Parathyroid adenoma (tissue), 2 donors: ENCODE results near the gene COLEC12.

Source experiments
- H2AFZ ChIP-seq: fragments of 300-600 bp; sonication (generic); one replicate; pipeline ENCODE4 v1.7.0; 2017; ENCODE audit warnings: antibody characterized with exemption, mild to moderate bottlenecking
- H3K27ac ChIP-seq: fragments of 300-600 bp; sonication (generic); one replicate; pipeline ENCODE4 v1.7.0; 2017
- H3K27me3 ChIP-seq: fragments of 300-600 bp; sonication (generic); one replicate; pipeline ENCODE4 v1.7.0; 2017; ENCODE audit warnings: low read length; ENCODE audit not compliant: control insufficient read depth, insufficient read depth
- H3K36me3 ChIP-seq: fragments of 300-600 bp; sonication (generic); one replicate; pipeline ENCODE4 v1.7.0; 2017; ENCODE audit warnings: low read length; ENCODE audit not compliant: control insufficient read depth, insufficient read depth
- H3K4me1 ChIP-seq: fragments of 300-600 bp; sonication (generic); one replicate; pipeline ENCODE4 v1.7.0; 2017; ENCODE audit warnings: control low read depth
- H3K4me2 ChIP-seq: fragments of 300-600 bp; sonication (generic); one replicate; pipeline ENCODE4 v1.7.0; 2017; ENCODE audit warnings: low read length
- H3K4me3 ChIP-seq: fragments of 300-600 bp; sonication (generic); one replicate; pipeline ENCODE4 v1.7.0; 2017; ENCODE audit warnings: low read depth, low read length
- H3K79me2 ChIP-seq: fragments of 300-600 bp; sonication (generic); one replicate; pipeline ENCODE4 v1.7.0; 2017; ENCODE audit warnings: control low read depth
- H3K9ac ChIP-seq: fragments of 300-600 bp; sonication (generic); one replicate; pipeline ENCODE4 v1.7.0; 2017; ENCODE audit warnings: mild to moderate bottlenecking
- H3K9me3 ChIP-seq: fragments of 300-600 bp; sonication (generic); one replicate; pipeline ENCODE4 v1.7.0; 2017; ENCODE audit warnings: low read length; ENCODE audit not compliant: control insufficient read depth
- TF ChIP-seq, protein P1 (sequence below): fragments of 300-600 bp; sonication (generic); IDR thresholded peaks from one replicate; pipeline ENCODE4 v1.7.0; 2017; ENCODE audit warnings: antibody characterized with exemption, mild to moderate bottlenecking
- donor health status: primary hyperparathyroidism.

Gene COLEC12

DNA sequence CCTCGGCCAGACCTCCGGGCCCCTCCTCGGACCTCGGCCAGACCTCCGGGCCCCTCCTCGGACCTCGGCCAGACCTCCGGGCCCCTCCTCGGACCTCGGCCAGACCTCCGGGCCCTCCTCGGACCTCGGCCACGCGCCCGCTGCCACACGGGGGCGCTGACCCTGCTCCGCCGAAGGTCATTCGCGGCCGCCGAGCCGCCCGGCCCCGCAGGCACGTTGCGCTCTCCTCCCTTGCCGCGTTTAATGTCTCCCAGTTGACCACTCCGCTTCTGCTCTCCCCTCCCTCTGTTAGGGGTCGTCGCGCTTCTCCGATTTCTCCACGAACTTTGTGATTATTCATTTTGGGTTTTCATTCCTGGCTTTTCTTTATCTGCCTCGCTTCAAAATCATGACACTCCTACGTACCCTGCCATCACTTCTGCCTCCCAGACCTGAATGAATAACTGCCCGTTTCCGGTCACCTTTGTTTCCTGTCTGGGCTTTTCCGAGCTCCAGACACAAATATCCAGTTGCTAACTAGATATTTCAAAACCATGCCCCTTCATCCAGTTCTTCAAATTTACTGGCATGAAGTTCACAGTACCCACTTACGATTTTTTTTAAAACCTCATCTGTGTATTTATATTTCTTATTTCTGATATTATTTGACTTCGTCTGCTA is 14.8 kb upstream of the COLEC12 start:
- H3K9ac ChIP-seq: no peak overlapping the region
- H3K4me3 ChIP-seq: no peak overlapping the region
- TF ChIP-seq, protein P1, sequence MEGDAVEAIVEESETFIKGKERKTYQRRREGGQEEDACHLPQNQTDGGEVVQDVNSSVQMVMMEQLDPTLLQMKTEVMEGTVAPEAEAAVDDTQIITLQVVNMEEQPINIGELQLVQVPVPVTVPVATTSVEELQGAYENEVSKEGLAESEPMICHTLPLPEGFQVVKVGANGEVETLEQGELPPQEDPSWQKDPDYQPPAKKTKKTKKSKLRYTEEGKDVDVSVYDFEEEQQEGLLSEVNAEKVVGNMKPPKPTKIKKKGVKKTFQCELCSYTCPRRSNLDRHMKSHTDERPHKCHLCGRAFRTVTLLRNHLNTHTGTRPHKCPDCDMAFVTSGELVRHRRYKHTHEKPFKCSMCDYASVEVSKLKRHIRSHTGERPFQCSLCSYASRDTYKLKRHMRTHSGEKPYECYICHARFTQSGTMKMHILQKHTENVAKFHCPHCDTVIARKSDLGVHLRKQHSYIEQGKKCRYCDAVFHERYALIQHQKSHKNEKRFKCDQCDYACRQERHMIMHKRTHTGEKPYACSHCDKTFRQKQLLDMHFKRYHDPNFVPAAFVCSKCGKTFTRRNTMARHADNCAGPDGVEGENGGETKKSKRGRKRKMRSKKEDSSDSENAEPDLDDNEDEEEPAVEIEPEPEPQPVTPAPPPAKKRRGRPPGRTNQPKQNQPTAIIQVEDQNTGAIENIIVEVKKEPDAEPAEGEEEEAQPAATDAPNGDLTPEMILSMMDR: no peak

DNA sequence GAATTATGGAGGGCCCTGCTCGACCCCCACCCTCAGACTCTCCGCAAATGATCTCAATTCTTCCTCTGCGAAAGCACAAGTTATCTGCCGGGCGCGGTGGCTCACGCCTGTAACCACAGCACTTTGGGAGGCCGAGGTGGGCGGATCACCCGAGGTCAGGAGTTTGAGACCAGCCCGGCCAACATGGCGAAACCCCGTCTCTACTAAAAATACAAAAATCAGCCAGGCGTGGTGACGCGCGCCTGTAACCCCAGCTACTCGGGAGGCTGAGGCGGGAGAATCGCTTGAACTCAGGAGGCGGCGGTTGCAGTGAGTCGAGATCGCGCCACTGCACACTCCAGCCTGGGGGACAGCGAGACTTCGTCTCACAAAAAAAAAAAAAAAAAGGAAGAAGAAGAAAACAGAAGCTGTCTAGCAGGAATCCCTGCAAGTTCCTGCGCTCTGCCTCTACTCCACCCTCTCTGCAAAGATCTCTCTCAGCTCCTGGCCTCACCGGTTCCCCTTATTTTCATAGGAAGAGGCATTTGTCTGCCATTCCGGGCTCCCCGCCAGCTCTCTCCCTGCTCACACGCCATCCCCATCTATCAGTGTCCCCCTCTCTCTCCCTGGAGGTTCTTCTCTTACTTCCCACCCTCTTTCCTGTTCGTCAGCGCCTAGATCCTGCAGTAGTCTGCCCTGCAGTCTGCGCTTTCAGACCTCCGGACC is 13.5 kb upstream of the COLEC12 start:
- H2AFZ ChIP-seq: no peak overlapping the region
- H3K9ac ChIP-seq: no peak overlapping the region
- no peaks in the 10 kb centered on the region for H3K9me3 ChIP-seq
- H3K27me3 ChIP-seq: no peaks in the 10 kb centered on the region
- H3K4me1 ChIP-seq: no peaks in the 10 kb centered on the region
- no peak overlapping the region for H3K4me3 ChIP-seq
- no peak overlapping the region for H3K27ac ChIP-seq
- H3K79me2 ChIP-seq: no peaks in the 10 kb centered on the region
- TF ChIP-seq, protein P1: no peak
- no peak overlapping the region for H3K4me2 ChIP-seq
- H3K36me3 ChIP-seq: no peaks in the 10 kb centered on the region

More for the DNA sequence above, 14.8 kb upstream of the COLEC12 start:
- Histone ChIP-seq H2AFZ (no peak overlapping the region), H3K27me3 (no peaks in the 10 kb centered on the region), H3K79me2 (no peaks in the 10 kb centered on the region), H3K9me3 (no peaks in the 10 kb centered on the region), H3K4me1 (no peaks in the 10 kb centered on the region), H3K4me2 (no peak overlapping the region), H3K27ac (no peak overlapping the region), H3K36me3 (no peaks in the 10 kb centered on the region)

DNA sequence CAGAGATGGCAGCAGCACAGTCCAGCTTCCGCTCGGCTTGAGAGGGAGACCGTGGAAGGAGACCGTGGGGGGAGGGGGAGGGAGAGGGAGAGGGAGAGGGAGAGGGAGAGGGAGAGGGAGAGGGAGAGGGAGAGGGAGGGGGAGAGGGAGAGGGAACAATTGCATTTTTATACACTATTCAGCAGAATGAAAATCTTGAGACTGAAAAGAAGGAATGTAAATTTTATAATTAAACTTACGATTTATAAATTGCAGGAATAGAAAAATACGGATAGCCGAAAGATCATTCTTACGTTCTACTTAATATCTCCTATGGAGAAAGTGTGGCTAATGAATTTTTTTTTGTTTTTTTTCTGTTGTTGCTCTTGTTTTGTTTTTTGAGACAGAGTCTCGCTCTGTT is 12.5 kb upstream of the COLEC12 start:
- TF ChIP-seq, protein P1: no peak
- H3K36me3 ChIP-seq: no peaks in the 10 kb centered on the region
- no peaks in the 10 kb centered on the region for H3K4me1 ChIP-seq
- H3K4me2 ChIP-seq: no peak overlapping the region
- no peak overlapping the region for H3K9ac ChIP-seq
- H3K27ac ChIP-seq: no peak overlapping the region
- no peaks in the 10 kb centered on the region for H3K27me3 ChIP-seq
- H2AFZ ChIP-seq: no peak overlapping the region
- H3K9me3 ChIP-seq: no peaks in the 10 kb centered on the region
- H3K4me3 ChIP-seq: no peak overlapping the region
- H3K79me2 ChIP-seq: no peaks in the 10 kb centered on the region

DNA sequence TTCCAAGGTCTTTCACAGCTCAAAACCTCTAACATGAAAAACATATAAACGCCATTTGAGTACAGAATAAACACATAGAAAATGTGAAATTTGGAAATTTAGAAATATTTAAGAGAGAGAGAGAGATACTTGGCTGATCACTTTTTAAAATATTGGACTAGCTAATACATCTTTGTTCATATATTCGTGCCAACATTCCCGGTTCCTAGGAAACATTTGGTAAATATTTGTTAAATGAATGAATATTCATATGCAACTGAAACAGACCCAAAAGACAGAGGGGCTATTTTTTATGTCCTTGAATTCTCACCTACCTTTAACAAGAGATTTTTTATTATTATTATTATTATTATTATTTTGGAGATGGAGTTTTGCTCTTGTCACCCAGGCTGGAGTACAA is 8.3 kb upstream of the COLEC12 start:
- no peak overlapping the region for H2AFZ ChIP-seq
- TF ChIP-seq, protein P1: no peak

More for the DNA sequence above, 8.3 kb upstream of the COLEC12 start:
- Histone ChIP-seq H3K27me3 (no peaks in the 10 kb centered on the region), H3K4me3 (no peak overlapping the region), H3K27ac (no peak overlapping the region), H3K4me2 (no peak overlapping the region), H3K9me3 (no peaks in the 10 kb centered on the region), H3K79me2 (no peaks in the 10 kb centered on the region), H3K4me1 (no peaks in the 10 kb centered on the region), H3K36me3 (no peaks in the 10 kb centered on the region), H3K9ac (no peak overlapping the region)
